ENCODE measurements around the gene CPAMD8. TPM values are rescaled to one million over a fixed set of nuclear protein-coding genes. Genes with fewer than 3 reads are reported as not detected.

Gene CPAMD8
- total and polyA plus RNA-seq, 10 of the 15 experiments (the other 5 are each of a cell fraction or from before 2014, with no cell fraction given), result 0.12 to 0.97 (median 0.25) TPM; not detected in 3

- TF ChIP-seq PKNOX1 (IDR thresholded peaks at IDR 0.05), result peak; percentile 40; the same call in 1 of the 2 replicates
- peak; percentile 33 for TF ChIP-seq MEF2B (IDR thresholded peaks at IDR 0.05; ENCODE audit: partially characterized antibody, poor library complexity, severe bottlenecking)
- TF ChIP-seq CREM (IDR thresholded peaks at IDR 0.05; ENCODE audit: low read depth), result no peak
- no peak for TF ChIP-seq HDAC2 (IDR thresholded peaks at IDR 0.05)
- no peak for TF ChIP-seq ASH2L (IDR thresholded peaks at IDR 0.05; ENCODE audit: borderline replicate concordance, low read depth)
- peak; percentile 79; the same call in 1 of the 2 replicates for TF ChIP-seq TCF3 (IDR thresholded peaks at IDR 0.05; ENCODE audit: borderline replicate concordance, insufficient read depth, low read depth, low read length)
- TF ChIP-seq SKIL (IDR thresholded peaks at IDR 0.05; ENCODE audit: low read depth, poor library complexity, severe bottlenecking), result peak; percentile 34
- TF ChIP-seq PBX3 (IDR thresholded peaks at IDR 0.05; ENCODE audit: insufficient replicate concordance, low read depth, low read length), result no peak
- TF ChIP-seq CHD2 (IDR thresholded peaks at IDR 0.05; ENCODE audit: borderline replicate concordance, low read depth, low read length), result 0 out of 2 replicates have a peak, but pooled peaks have one; percentile 20
- TF ChIP-seq ATF3 (IDR thresholded peaks at IDR 0.05; ENCODE audit: borderline replicate concordance, extremely low read depth, low read depth, low read length), result no peak
- TF ChIP-seq TCF12 (IDR thresholded peaks at IDR 0.05; ENCODE audit: low read depth, low read length), result peak; percentile 78
- TF ChIP-seq NFYB (IDR thresholded peaks at IDR 0.05; ENCODE audit: insufficient read depth, low read depth, low read length), result no peak
- peak overlapping the region; percentile 97 for H3K4me2 ChIP-seq (ENCODE audit: control insufficient read depth, insufficient read depth)
- no TSS peak for BruUV-seq (replicated peaks)
- peaks cover 3 to 5% of the 10 kb centered on the region in 2 experiments; a peak in 3 of 4 replicates for H3K36me3 ChIP-seq (ENCODE audit: control insufficient read depth in 2 of 2, insufficient read depth in 2 of 2, low read length in 1 of 2)
- ChIA-PET SMC1A (ENCODE audit: uncharacterized antibody, unreplicated experiment) (interaction anchor here (0.7 to 2.7 kb wide), 12 partner anchors 11 to 414 kb away, joined by 3 to 24 read pairs (median 4); partner anchors contain the start of genes ABHD8, SMIM7, USE1 and USHBP1), POLR2A (interaction anchor here (0.6 to 8.5 kb wide), 7 partner anchors 16 to 328 kb away, joined by 3 to 111 read pairs (median 3); no protein-coding TSS in a partner anchor), CTCF (interaction anchor here (0.6 to 1.8 kb wide), 11 partner anchors 51 to 359 kb away, joined by 3 to 6 read pairs (median 5); partner anchors contain the start of genes ANKLE1 and BABAM1), RAD21 (ENCODE audit: unreplicated experiment) (interaction anchor here (0.9 to 2.4 kb wide), 8 partner anchors 48 to 359 kb away, joined by 3 to 19 read pairs (median 4); partner anchors contain the start of gene BABAM1)
- DNase-seq (ENCODE audit: low read depth, low spot score) (no peak), ATAC-seq (peak; percentile 12), FAIRE-seq (peak; percentile 47)
- peaks cover 5% of the 10 kb centered on the region for H4K20me1 ChIP-seq (ENCODE audit: control insufficient read depth, insufficient read depth)
- no peaks in the 10 kb centered on the region for H3K27me3 ChIP-seq (replicated peaks in 1 of 2; ENCODE audit: control insufficient read depth in 2 of 2, insufficient read depth in 2 of 2, low read length in 1 of 2)
- in situ Hi-C loops (cut with MboI) (loop anchor here (5.0 kb wide), 1 partner anchor 213 kb away; no protein-coding TSS in a partner anchor), intact Hi-C loops (cut with micrococcal nuclease; ENCODE audit: unreplicated experiment) (loop anchor here (2.0 kb wide), 2 partner anchors 61 to 161 kb away; no protein-coding TSS in a partner anchor)
- H3K9me3 ChIP-seq (replicated peaks; ENCODE audit: control insufficient read depth, insufficient read depth, low read length), result no peaks in the 10 kb centered on the region
- peak overlapping the region; percentile 98 for H3K4me3 ChIP-seq
- peaks cover 28% of the 10 kb centered on the region for H3K4me1 ChIP-seq (ENCODE audit: control insufficient read depth, insufficient read depth, low read length)
- H3K27ac ChIP-seq (ENCODE audit: control insufficient read depth, insufficient read depth), result peak overlapping the region; percentile 86
- WGBS (ENCODE audit: insufficient coverage, insufficient replicate concordance, low lambda C conversion rate, missing lambda C conversion rate), result 20% methylated on average over 18 of the region's 18 CpGs
- H3K9ac ChIP-seq (ENCODE audit: control insufficient read depth, insufficient read depth, low read length), result peak overlapping the region; percentile 84
- peaks cover 75% of the 10 kb centered on the region for H3K79me2 ChIP-seq (ENCODE audit: control insufficient read depth, insufficient read depth, low read length)
- no peak overlapping the region; the same call in 1 of the 2 replicates for H2AFZ ChIP-seq (ENCODE audit: control insufficient read depth, low read depth, low read length)
These were observed 47.4 kb upstream of the CPAMD8 start for GRCh38 chr19:17073869-17074633.

All from GM12878 (cell line).